GM19452 (cell line): ENCODE results near the gene ZFAND2A.

ENCODE experiments used
- ATAC-seq: cut with Tn5 transposase; IDR thresholded peaks from one replicate; pipeline ENCODE4 v1.9.1; 2021; ENCODE audit not compliant: unreplicated experiment

Gene ZFAND2A

GRCh38 chr7:1110358-1110757 is 49.6 kb downstream of the ZFAND2A start:
- ATAC-seq: no peak

- no peak for ATAC-seq
Measured at GRCh38 chr7:1109581-1110310, 50.2 kb downstream of the ZFAND2A start.

- no peak for ATAC-seq
Measured at GRCh38 chr7:1108264-1108920, 51.6 kb downstream of the ZFAND2A start.

GRCh38 chr7:1106793-1107421 is 53.1 kb downstream of the ZFAND2A start:
- ATAC-seq: no peak

DNA sequence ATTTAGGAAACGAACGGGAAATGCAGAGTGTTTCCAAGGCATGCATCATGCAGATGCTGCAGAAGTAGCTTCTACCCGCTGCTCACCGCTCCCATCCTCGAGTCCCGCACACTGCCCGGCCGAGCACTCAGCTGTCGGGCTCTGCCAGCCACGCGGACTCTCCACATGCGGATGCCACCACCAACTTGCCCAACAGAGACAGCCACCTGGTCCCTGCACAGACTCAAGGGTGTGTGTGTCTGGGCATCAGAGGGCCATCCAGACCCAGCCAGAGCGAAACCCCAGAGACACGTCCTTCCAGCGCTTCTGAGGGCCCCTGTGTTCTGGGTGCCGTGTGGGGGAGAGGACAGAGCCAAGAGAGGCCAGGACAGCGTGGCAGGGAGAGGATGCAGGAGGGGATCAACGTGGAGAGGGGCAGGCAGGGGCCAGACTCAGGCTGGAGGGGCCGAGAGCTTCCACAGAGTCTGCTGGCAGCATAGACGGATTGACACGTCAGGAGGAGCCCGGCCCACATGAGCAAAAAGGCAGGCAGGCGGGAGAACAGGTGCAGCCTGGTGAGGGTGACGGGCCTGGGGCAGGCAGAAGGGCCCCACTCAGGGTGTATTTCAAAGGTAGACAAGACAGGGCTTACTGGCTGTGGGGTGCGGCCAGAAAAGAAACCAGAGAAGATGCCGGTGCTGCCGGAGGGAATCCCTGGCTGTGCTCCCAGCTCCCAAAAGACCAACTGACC is 53.8 kb downstream of the ZFAND2A start:
- no peak for ATAC-seq

DNA sequence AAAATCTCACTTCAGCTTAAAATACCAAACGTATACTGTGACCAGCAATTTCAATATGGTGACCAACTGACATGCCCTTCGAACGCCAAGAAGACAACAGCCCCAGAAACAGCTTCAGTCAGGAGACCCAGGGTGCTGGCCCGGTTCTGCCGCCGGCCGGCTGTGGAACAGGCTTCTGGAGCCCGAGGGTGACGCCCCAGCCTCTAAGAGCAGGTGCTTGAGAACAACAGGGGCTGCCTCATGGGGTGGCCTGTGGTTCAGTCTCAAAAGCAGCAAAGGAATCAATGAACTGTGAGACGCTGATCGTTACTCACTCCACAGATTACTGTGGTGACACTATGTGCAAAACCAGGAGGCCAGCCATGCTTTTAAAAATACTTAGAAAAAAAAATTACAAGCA is 54.8 kb downstream of the ZFAND2A start:
- ATAC-seq: no peak

DNA sequence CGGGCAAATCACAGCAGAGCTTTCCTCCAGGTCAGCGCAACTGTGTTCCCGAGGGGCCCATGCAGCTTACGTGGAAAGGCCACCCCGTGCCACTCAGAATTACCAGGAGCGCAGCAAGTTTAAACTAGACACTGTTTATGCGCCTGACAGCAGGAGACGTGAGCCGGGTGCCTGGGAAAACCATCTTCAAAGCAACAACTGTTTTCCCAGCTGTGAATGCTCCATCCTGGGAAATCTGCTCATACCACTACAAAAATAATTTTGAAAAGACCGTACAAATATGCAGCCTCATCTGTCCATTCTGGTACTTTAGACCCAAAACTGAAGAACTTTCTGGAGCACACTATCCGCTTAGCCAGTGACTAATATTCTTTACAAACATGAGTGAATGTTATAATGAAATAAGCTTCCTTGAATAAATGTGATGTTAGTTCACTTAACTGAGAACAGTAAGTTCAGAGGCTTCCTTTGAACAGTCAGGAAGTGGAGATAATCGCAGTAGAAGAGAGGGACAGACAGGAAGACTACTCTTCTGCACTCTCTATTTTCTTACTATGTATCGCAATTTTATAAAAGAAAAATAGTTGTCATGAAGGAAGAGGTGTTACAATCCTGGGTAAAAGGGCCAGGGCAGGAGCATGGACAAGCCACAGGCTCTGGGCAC is 55.3 kb downstream of the ZFAND2A start:
- no peak for ATAC-seq

- ATAC-seq: peak; percentile 7
Measured at GRCh38 chr7:1103789-1104515, 56.0 kb downstream of the ZFAND2A start.

- peak; percentile 45 for ATAC-seq
Measured at GRCh38 chr7:1103009-1103788, 56.8 kb downstream of the ZFAND2A start.
